GM10248 (cell line): ENCODE measurements around the gene TWIST2.

Experiments used
- CTCF ChIA-PET: fragments of 300-600 bp; sonication (Branson Sonifier 250); formaldehyde crosslinking; extraction: SDS; loops from one replicate; lab custom pipeline; 2021; ENCODE audit warnings: antibody characterized with exemption; lab: Yijun Ruan, JAX
- POLR2A ChIA-PET: fragments of 350-650 bp; sonication (Branson Sonifier 250); formaldehyde crosslinking; extraction: SDS; loops from one replicate; lab custom pipeline; 2020; ENCODE audit warnings: antibody characterized with exemption; lab: Yijun Ruan, JAX
- DNase-seq: peaks from one replicate; pipeline ENCODE4 v3.0.0; 2012; ENCODE audit errors: extremely low spot score
- TF ChIP-seq, protein P1 (sequence below): IDR thresholded peaks from 2 replicates; pipeline ENCODE4 v1.5.1; 2012; ENCODE audit warnings: mild to moderate bottlenecking, low read depth; ENCODE audit errors: extremely low read depth, missing control alignments, control extremely low read depth

TWIST2 gene

DNA sequence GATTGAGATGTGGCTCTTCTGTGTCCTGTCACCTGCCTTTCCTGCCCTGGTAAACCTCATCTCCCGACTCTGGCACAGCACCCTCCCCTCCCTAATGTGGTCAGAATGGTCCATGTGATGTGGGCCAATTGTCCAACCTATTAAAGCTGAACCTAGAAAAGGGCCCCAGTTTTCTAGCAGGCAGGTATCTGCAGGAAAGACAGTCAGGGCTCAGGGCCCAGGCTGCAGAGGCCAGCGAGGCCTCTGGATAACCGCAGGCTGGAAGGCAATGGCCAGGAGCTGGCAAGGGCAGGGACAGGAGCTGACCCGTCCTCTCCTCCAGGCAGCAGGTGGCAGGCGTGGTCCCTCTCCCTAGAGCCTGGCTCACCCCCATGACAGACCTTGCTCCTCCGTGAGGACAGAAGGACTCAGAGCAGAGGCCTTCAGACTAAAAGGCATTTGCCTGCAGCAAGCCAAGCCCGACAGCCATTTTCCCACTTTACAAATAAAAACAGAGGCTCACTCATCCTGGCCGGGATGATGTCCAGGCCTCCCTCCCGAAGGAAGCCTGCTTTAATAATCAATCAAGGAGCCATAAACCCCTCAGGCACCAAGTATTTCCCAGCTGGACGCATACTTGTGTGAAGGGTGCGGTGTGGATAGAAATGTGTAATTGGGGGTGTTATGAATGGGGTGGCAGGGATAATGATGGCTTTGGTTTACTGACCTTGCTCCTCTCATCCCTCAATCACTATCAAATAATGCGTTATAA is 107.1 kb downstream of the TWIST2 start:
- DNase-seq, result no peak
- ChIA-PET CTCF (no interaction called here), POLR2A (no interaction called here)
- TF ChIP-seq, protein P1, sequence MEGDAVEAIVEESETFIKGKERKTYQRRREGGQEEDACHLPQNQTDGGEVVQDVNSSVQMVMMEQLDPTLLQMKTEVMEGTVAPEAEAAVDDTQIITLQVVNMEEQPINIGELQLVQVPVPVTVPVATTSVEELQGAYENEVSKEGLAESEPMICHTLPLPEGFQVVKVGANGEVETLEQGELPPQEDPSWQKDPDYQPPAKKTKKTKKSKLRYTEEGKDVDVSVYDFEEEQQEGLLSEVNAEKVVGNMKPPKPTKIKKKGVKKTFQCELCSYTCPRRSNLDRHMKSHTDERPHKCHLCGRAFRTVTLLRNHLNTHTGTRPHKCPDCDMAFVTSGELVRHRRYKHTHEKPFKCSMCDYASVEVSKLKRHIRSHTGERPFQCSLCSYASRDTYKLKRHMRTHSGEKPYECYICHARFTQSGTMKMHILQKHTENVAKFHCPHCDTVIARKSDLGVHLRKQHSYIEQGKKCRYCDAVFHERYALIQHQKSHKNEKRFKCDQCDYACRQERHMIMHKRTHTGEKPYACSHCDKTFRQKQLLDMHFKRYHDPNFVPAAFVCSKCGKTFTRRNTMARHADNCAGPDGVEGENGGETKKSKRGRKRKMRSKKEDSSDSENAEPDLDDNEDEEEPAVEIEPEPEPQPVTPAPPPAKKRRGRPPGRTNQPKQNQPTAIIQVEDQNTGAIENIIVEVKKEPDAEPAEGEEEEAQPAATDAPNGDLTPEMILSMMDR, result no peak

DNA sequence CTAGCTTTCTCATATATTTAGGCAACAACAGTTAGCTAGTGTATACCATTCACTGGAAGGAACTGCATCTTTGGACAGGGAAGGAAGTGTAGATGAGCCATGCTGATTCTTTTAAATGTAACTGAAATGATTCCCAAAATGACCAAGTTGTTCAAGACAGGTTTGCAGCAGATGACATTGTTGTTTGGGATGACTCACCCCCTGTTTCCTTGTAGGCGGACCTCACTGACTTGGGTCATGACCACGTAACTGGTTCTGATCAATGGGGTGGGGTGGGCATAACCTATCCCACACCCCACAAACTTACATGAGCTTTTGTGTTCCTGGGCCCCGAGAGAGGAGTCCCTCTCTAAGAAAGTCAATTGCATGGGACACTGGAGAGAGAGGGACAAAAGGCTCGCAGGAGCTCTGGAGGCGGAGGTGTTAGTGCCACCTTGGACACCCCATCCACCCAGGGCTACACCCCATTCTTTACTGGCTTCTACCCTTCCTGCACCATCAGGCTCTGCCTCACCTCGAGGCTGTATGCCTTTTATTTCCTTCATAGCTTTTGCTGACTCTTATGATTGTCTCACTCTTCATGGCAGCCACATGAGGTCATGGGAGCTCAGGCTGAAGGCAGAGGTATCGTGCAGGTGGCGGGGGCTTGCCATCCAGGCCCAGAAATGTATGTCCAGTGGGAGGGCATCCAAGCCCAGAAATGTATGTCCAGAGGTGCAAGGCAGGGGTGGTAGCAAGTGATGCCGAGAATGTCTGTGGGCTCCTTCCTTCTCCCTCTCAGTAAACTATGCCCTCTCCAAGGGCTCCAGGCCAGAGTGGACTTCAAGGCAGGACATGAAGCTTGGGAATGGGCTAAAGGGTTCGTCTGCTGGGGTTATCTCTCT is 108.0 kb downstream of the TWIST2 start:
- TF ChIP-seq, protein P1, result no peak
- POLR2A ChIA-PET, result interaction anchor here (0.5 kb wide), 1 partner anchor 427 kb away, joined by 4 read pairs; no protein-coding TSS in a partner anchor
- no peak for DNase-seq
- CTCF ChIA-PET, result interaction anchor here (1.3 kb wide), 1 partner anchor 15 kb away, joined by 3 read pairs; no protein-coding TSS in a partner anchor

DNA sequence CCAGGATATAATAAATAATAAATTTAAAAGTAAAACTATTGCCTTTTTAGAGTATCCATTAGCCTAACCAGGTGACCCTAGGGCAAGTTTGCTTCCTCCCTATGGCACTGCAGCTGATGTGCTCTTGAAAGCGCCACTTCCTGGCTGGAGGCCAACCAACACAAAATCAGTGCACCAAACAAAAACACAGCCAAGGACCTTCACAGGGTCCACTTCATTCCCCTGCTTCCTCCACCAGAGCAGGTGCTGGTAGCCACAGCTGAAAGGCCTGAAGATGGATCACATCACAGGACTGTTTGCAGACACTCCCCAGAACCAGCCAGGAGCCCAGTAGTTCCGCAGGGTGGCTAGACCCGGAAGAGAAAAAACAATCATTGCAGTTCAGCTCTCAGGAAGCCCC is 108.8 kb downstream of the TWIST2 start:
- TF ChIP-seq, protein P1, result no peak
- CTCF ChIA-PET, result interaction anchor here (1.3 kb wide), 1 partner anchor 14 kb away, joined by 3 read pairs; no protein-coding TSS in a partner anchor
- DNase-seq, result no peak
- POLR2A ChIA-PET, result interaction anchor here (0.5 kb wide), 1 partner anchor 426 kb away, joined by 4 read pairs; no protein-coding TSS in a partner anchor
